ENCODE data around the gene KCNJ6. TPM values are rescaled to one million over a fixed set of nuclear protein-coding genes. Genes with fewer than 3 reads are reported as not detected.

KCNJ6 gene
- total RNA-seq, 1 experiment from 2014 or later = not detected

- ChIA-PET POLR2A (no interaction called here), CTCF (no interaction called here)
- H3K36me3 ChIP-seq (ENCODE audit: control insufficient read depth, insufficient read depth, low read length) = no peaks in the 10 kb centered on the region
- intact Hi-C loops (cut with micrococcal nuclease; ENCODE audit: unreplicated experiment) = no loop called here
- DNase-seq (ENCODE audit: low read depth, low spot score) (no peak), ATAC-seq (no peak)
- no peak overlapping the region for H3K4me3 ChIP-seq (ENCODE audit: low read depth in 2 of 2, low read length in 2 of 2)
- peaks cover 4% of the 10 kb centered on the region for H3K27me3 ChIP-seq (ENCODE audit: control insufficient read depth, insufficient read depth, low read length)
- H3K27ac ChIP-seq (ENCODE audit: low read length) = no peak overlapping the region
- in situ Hi-C loops (cut with HindIII; ENCODE audit: low pct_unique_long_range_greater_than_20kb, low sequenced_read_pairs) = no loop called here
- H3K9me3 ChIP-seq (ENCODE audit: control insufficient read depth, insufficient read depth, low read depth, low read length) = no peaks in the 10 kb centered on the region
- TF ChIP-seq TCF7L2 (IDR thresholded peaks at IDR 0.05; ENCODE audit: low read depth, low read length) (no peak), SIN3A (IDR thresholded peaks at IDR 0.05; ENCODE audit: borderline replicate concordance, insufficient read depth, low read depth, low read length) (no peak), CTCF (IDR thresholded peaks at IDR 0.05) (no peak), POLR2AphosphoS5 (IDR thresholded peaks at IDR 0.05; ENCODE audit: low read depth, low read length) (no peak)
- TF ChIP-seq, protein P1, sequence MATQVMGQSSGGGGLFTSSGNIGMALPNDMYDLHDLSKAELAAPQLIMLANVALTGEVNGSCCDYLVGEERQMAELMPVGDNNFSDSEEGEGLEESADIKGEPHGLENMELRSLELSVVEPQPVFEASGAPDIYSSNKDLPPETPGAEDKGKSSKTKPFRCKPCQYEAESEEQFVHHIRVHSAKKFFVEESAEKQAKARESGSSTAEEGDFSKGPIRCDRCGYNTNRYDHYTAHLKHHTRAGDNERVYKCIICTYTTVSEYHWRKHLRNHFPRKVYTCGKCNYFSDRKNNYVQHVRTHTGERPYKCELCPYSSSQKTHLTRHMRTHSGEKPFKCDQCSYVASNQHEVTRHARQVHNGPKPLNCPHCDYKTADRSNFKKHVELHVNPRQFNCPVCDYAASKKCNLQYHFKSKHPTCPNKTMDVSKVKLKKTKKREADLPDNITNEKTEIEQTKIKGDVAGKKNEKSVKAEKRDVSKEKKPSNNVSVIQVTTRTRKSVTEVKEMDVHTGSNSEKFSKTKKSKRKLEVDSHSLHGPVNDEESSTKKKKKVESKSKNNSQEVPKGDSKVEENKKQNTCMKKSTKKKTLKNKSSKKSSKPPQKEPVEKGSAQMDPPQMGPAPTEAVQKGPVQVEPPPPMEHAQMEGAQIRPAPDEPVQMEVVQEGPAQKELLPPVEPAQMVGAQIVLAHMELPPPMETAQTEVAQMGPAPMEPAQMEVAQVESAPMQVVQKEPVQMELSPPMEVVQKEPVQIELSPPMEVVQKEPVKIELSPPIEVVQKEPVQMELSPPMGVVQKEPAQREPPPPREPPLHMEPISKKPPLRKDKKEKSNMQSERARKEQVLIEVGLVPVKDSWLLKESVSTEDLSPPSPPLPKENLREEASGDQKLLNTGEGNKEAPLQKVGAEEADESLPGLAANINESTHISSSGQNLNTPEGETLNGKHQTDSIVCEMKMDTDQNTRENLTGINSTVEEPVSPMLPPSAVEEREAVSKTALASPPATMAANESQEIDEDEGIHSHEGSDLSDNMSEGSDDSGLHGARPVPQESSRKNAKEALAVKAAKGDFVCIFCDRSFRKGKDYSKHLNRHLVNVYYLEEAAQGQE (IDR thresholded peaks at IDR 0.05; ENCODE audit: insufficient read depth in 1 of 2, low read depth in 2 of 2, low read length in 1 of 2) = no peak
- BruUV-seq (replicated peaks) = no TSS peak
- H3K4me1 ChIP-seq (ENCODE audit: control insufficient read depth, insufficient read depth, low read length) = no peaks in the 10 kb centered on the region
Measured at GRCh38 chr21:37732927-37733326, 183.3 kb downstream of the KCNJ6 start.

DNA sequence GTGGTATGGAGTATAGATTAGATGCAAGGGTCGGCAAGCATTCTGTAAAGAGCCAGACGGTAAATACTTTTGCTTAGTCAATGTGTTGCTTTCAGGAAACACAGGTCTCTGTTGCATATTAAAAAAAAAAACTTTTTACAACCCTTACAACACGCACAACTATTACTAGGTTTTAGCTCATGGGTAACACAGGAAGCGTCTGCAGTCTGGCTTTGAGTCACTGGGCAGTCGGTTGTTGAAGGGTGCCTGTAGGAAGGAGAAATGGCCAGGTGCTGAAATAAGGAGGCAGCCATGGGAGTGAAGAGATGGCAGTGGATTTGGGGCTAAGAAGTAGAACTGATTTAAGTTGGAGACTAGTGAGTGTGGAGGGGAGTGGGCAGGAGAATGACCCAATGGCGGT lies 192.1 kb downstream of the KCNJ6 start:
- TF ChIP-seq POLR2AphosphoS5 (IDR thresholded peaks at IDR 0.05; ENCODE audit: low read depth, low read length) (no peak), SIN3A (IDR thresholded peaks at IDR 0.05; ENCODE audit: borderline replicate concordance, insufficient read depth, low read depth, low read length) (no peak), CTCF (IDR thresholded peaks at IDR 0.05) (no peak), TCF7L2 (IDR thresholded peaks at IDR 0.05; ENCODE audit: low read depth, low read length) (no peak)
- TF ChIP-seq, protein P1 (IDR thresholded peaks at IDR 0.05; ENCODE audit: insufficient read depth in 1 of 2, low read depth in 2 of 2, low read length in 1 of 2) = no peak
- no peaks in the 10 kb centered on the region for H3K9me3 ChIP-seq (ENCODE audit: control insufficient read depth, insufficient read depth, low read depth, low read length)
- ChIA-PET POLR2A (no interaction called here), CTCF (no interaction called here)
- H3K36me3 ChIP-seq (ENCODE audit: control insufficient read depth, insufficient read depth, low read length) = no peaks in the 10 kb centered on the region
- in situ Hi-C loops (cut with HindIII; ENCODE audit: low pct_unique_long_range_greater_than_20kb, low sequenced_read_pairs) (no loop called here), intact Hi-C loops (cut with micrococcal nuclease; ENCODE audit: unreplicated experiment) (no loop called here)
- ATAC-seq = no peak
- no peak overlapping the region for H3K27ac ChIP-seq (ENCODE audit: low read length)
- BruUV-seq (replicated peaks) = no TSS peak
- no peaks in the 10 kb centered on the region; the same call in none of the 2 replicates for H3K27me3 ChIP-seq (ENCODE audit: control insufficient read depth, insufficient read depth, low read length)
- H3K4me3 ChIP-seq (ENCODE audit: low read depth in 2 of 2, low read length in 2 of 2) = no peak overlapping the region
- no peaks in the 10 kb centered on the region for H3K4me1 ChIP-seq (ENCODE audit: control insufficient read depth, insufficient read depth, low read length)
- DNase-seq (ENCODE audit: low read depth, low spot score) = no peak
